GM12878 (cell line): Measurements from ENCODE around the gene LRRC56. TPM values are rescaled to one million over a fixed set of nuclear protein-coding genes. Genes with fewer than 3 reads are reported as not detected.

Source experiments
- ASH2L ChIP-seq: fragments of 300-600, 200-600 bp; sonication (generic); IDR thresholded peaks from 2 replicates; pipeline ENCODE4 v1.6.1; 2017; ENCODE audit warnings: low read depth, mild to moderate bottlenecking, borderline replicate concordance
- EGR1 ChIP-seq, 2 experiments: IDR thresholded peaks; 1 replicate in 1 of 2; 2 replicates in 1 of 2; pipeline ENCODE4 v1.6.1; 2011 to 2012; ENCODE audit warnings: low read depth in 2 of 2, low read length in 2 of 2, borderline replicate concordance in 1 of 2, mild to moderate bottlenecking in 1 of 2, moderate library complexity in 1 of 2
- EP300 ChIP-seq, 2 experiments: fragments of 150-350 bp in 1 of 2; IDR thresholded peaks; 2 replicates each; pipeline ENCODE4 v1.6.1; 2011 to 2012; ENCODE audit warnings: low read depth in 2 of 2, low read length in 2 of 2, borderline replicate concordance in 1 of 2, improper control_type of control experiment in 1 of 2, inconsistent platforms in 1 of 2; ENCODE audit not compliant: control insufficient read depth in 1 of 2
- FOXM1 ChIP-seq: IDR thresholded peaks from 2 replicates; pipeline ENCODE4 v1.6.1; 2012; ENCODE audit warnings: low read depth, mild to moderate bottlenecking, inconsistent platforms, low read length, moderate library complexity
- HDAC6 ChIP-seq: fragments of 200-600 bp; sonication (generic); IDR thresholded peaks from one replicate; pipeline ENCODE4 v1.8.0; 2017; ENCODE audit warnings: antibody characterized with exemption; ENCODE audit not compliant: unreplicated experiment
- MEF2A ChIP-seq: IDR thresholded peaks from 2 replicates; pipeline ENCODE4 v1.6.1; 2011; ENCODE audit warnings: low read depth, mild to moderate bottlenecking, low read length, moderate library complexity; ENCODE audit not compliant: insufficient read depth
- PKNOX1 ChIP-seq: fragments of 450-650 bp; IDR thresholded peaks from 2 replicates; pipeline ENCODE4 v1.6.1; 2016; ENCODE audit warnings: mild to moderate bottlenecking
- SMC3 ChIP-seq: IDR thresholded peaks from 2 replicates; pipeline ENCODE4 v1.6.1; 2011; ENCODE audit warnings: low read length, improper control_type of control experiment, borderline replicate concordance
- SRF ChIP-seq, 2 experiments: IDR thresholded peaks; 2 replicates each; pipeline ENCODE4 v1.6.1; 2011; ENCODE audit warnings: low read depth in 2 of 2, low read length in 2 of 2, mild to moderate bottlenecking in 1 of 2, moderate library complexity in 1 of 2
- TBL1XR1 ChIP-seq: IDR thresholded peaks from 2 replicates; pipeline ENCODE4 v1.6.1; 2012; ENCODE audit warnings: low read depth, low read length, improper control_type of control experiment
- ZBTB4 ChIP-seq: fragments of 450-650 bp; formaldehyde crosslinking; IDR thresholded peaks from 2 replicates; pipeline ENCODE4 v1.4.0; 2022; ENCODE audit warnings: mild to moderate bottlenecking, moderate library complexity
- ZNF687 ChIP-seq: fragments of 450-650 bp; IDR thresholded peaks from 2 replicates; pipeline ENCODE4 v1.6.1; 2017; ENCODE audit warnings: mild to moderate bottlenecking, moderate library complexity
- polyA plus RNA-seq, 11 experiments: library from polyadenylated mRNA; depleted of rRNA in 4 of 11; unstranded in 6 of 11; stranded (reverse) in 5 of 11; fragments of >200 nt; fragmentation: Nextera tagmentation in 4 of 11; fragmentation: Illumina TruSeq in 1 of 11; extraction: Ambion mirVana in 4 of 11; extraction: Trizol in 1 of 11; gene quantifications; 1 replicate in 1 of 11; 2 replicates in 10 of 11; pipeline versions ENCODE4 v1.2.1 to v1.2.3, GENCODE V29; 2011 to 2016; ENCODE audit warnings: inconsistent platforms in 2 of 11, missing spikeins in 2 of 11, low read depth in 1 of 11
- total RNA-seq, 4 experiments: library from RNA; depleted of rRNA in 3 of 4; stranded (reverse); fragments of >200 nt in 3 of 4; fragmentation: Illumina TruSeq in 1 of 4; extraction: Trizol in 1 of 4; gene quantifications; 2 replicates each; pipeline versions ENCODE4 v1.2.1 to v1.2.3, GENCODE V29; 2013 to 2021
- TF ChIP-seq, protein P1 (sequence below): fragments of 450-650 bp; IDR thresholded peaks from 2 replicates; pipeline ENCODE4 v1.6.1; 2017; ENCODE audit warnings: borderline replicate concordance
- TF ChIP-seq, protein P2 (sequence below): IDR thresholded peaks from 2 replicates; pipeline ENCODE4 v1.6.1; 2012; ENCODE audit warnings: mild to moderate bottlenecking, low read depth, low read length

LRRC56 gene
- total and polyA plus RNA-seq, 10 of the 15 experiments (the other 5 are each of a cell fraction or from before 2014, with no cell fraction given) = 0.02 to 1.9 (median 0.75) TPM; not detected in 1

DNA sequence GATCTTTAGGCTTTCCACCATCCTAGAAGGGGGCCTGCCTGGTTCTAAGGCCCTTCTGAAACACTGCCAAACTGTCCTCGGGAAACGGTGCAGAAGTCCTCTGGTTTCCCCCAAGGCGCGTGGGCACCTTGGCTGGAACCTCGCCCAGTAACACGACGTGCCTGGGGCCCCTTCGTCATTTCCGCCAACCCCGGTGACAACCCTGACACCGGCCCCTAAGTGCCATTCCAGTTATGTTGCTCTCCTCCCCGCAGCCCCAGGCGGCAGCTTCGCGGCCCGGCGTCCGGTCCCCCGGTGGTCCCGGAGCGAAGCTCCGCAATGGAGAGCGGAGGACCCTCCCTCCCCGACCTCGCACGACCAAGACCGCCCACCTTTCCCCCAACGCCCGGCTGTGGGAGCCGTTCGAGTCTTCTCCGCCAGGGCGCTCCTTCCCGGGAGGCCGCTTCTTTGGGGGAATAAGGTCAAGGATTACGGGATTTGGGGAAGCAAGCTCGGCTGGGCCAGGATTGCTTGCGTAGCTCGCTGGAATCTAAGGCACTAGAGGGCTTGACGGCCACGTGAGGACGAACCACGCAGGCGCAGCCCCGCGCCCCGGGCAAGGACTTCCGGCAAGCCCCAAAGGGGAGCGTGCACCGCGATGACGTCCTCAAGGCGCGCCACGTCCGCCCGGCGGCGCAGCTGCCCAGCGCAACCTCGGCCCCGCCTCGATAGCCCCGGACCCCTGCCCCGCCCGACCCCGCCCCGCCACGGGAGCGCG is 30.9 kb upstream of the LRRC56 start (continued):
- TF ChIP-seq PKNOX1 (peak; percentile 62), HDAC6 (peak; percentile 86), SRF (IDR thresholded peaks at IDR 0.05; ENCODE audit: low read depth in 2 of 2, low read length in 2 of 2) (peak; percentile 98 to 99), MEF2A (no peak), SMC3 (no peak), EGR1 (IDR thresholded peaks at IDR 0.05; ENCODE audit: borderline replicate concordance in 1 of 2, low read depth in 2 of 2, low read length in 2 of 2) (peak in 1 of 2 experiments; percentile 53; a peak in 1 of 3 replicates), ASH2L (no peak), FOXM1 (no peak), EP300 (IDR thresholded peaks at IDR 0.05; ENCODE audit: borderline replicate concordance in 1 of 2, control insufficient read depth in 1 of 2, low read depth in 2 of 2, low read length in 2 of 2) (no peak), ZNF687 (peak; percentile 94), TBL1XR1 (no peak), ZBTB4 (CRISPR knock-in tag) (no peak)
- TF ChIP-seq, protein P1, sequence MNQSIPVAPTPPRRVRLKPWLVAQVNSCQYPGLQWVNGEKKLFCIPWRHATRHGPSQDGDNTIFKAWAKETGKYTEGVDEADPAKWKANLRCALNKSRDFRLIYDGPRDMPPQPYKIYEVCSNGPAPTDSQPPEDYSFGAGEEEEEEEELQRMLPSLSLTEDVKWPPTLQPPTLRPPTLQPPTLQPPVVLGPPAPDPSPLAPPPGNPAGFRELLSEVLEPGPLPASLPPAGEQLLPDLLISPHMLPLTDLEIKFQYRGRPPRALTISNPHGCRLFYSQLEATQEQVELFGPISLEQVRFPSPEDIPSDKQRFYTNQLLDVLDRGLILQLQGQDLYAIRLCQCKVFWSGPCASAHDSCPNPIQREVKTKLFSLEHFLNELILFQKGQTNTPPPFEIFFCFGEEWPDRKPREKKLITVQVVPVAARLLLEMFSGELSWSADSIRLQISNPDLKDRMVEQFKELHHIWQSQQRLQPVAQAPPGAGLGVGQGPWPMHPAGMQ = no peak
- TF ChIP-seq, protein P2, sequence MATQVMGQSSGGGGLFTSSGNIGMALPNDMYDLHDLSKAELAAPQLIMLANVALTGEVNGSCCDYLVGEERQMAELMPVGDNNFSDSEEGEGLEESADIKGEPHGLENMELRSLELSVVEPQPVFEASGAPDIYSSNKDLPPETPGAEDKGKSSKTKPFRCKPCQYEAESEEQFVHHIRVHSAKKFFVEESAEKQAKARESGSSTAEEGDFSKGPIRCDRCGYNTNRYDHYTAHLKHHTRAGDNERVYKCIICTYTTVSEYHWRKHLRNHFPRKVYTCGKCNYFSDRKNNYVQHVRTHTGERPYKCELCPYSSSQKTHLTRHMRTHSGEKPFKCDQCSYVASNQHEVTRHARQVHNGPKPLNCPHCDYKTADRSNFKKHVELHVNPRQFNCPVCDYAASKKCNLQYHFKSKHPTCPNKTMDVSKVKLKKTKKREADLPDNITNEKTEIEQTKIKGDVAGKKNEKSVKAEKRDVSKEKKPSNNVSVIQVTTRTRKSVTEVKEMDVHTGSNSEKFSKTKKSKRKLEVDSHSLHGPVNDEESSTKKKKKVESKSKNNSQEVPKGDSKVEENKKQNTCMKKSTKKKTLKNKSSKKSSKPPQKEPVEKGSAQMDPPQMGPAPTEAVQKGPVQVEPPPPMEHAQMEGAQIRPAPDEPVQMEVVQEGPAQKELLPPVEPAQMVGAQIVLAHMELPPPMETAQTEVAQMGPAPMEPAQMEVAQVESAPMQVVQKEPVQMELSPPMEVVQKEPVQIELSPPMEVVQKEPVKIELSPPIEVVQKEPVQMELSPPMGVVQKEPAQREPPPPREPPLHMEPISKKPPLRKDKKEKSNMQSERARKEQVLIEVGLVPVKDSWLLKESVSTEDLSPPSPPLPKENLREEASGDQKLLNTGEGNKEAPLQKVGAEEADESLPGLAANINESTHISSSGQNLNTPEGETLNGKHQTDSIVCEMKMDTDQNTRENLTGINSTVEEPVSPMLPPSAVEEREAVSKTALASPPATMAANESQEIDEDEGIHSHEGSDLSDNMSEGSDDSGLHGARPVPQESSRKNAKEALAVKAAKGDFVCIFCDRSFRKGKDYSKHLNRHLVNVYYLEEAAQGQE = no peak
